Fibroblast of skin of left biceps (primary cell): ENCODE results near the gene FGF22.

Experiments
- DNase-seq, 2 experiments: peaks; one replicate each; pipeline ENCODE4 v3.0.0-alpha.2; 2013; ENCODE audit warnings: low read depth in 2 of 2

Gene FGF22

GRCh38 chr19:679418-680286, 40.0 kb downstream of the FGF22 start:
- peak; percentile 23 to 47 for DNase-seq

GRCh38 chr19:680287-681028, 40.8 kb downstream of the FGF22 start:
- DNase-seq: peak; percentile 95

GRCh38 chr19:681029-682019, 41.6 kb downstream of the FGF22 start:
- DNase-seq: no peak

- DNase-seq: no peak
These were observed 43.1 kb downstream of the FGF22 start for GRCh38 chr19:682678-683320.

GRCh38 chr19:685454-685931, 45.8 kb downstream of the FGF22 start:
- DNase-seq: no peak

GRCh38 chr19:686589-687297, 47.1 kb downstream of the FGF22 start:
- no peak for DNase-seq

- DNase-seq: no peak
These were observed 48.0 kb downstream of the FGF22 start for GRCh38 chr19:687569-688166.

GRCh38 chr19:688214-688613, 48.5 kb downstream of the FGF22 start:
- DNase-seq: no peak

- no peak for DNase-seq
These were observed 49.3 kb downstream of the FGF22 start for GRCh38 chr19:688992-689391.

GRCh38 chr19:690203-690602, 50.5 kb downstream of the FGF22 start:
- DNase-seq: no peak
